K562 (cell line): ENCODE measurements around the gene HLA-DQB1. TPM values are rescaled to one million over a fixed set of nuclear protein-coding genes. Genes with fewer than 3 reads are reported as not detected.

Experiments
- ATAC-seq: fragments of 200-7000 bp; cut with Tn5 transposase; 3 replicates; pipeline ENCODE4 v1.9.1; 2020; ENCODE audit warnings: moderate library complexity
- BruUV-seq: library from RNA; stranded (reverse); fragments of 400-500 nt; replicated peaks from 2 replicates; lab custom pipeline; 2021; lab: Mats Ljungman, UMichigan
- CTCF ChIA-PET: fragments of 300-600 bp; formaldehyde crosslinking; extraction: SDS; loops from one replicate; lab custom pipeline; 2021; ENCODE audit warnings: low intra/inter-chr PET ratio; lab: Yijun Ruan, JAX
- POLR2A ChIA-PET: fragments of 300-600, 350-650 bp; sonication (Branson Sonifier 250); formaldehyde crosslinking; extraction: SDS; loops from one replicate; lab custom pipeline; 2021; ENCODE audit warnings: antibody characterized with exemption, inconsistent platforms; lab: Yijun Ruan, JAX
- DNase-seq, 4 experiments: peaks; one replicate each; pipeline versions ENCODE4 v3.0.0 to v3.0.0-alpha.2; 2011 to 2018; ENCODE audit warnings: low spot score in 3 of 4, mixed read lengths in 3 of 4; ENCODE audit errors: extremely low read depth in 1 of 4
- FAIRE-seq: peaks from 2 replicates; lab custom pipeline; 2011; peaks lifted over from hg19 to GRCh38; lab: Jason Lieb, UNC
- H2AFZ ChIP-seq: 2 replicates; pipeline ENCODE4 v1.6.0; 2011; ENCODE audit warnings: low read depth, low read length, control low read depth, inconsistent platforms
- H3K27ac ChIP-seq: fragments of 200-600 bp; 3 replicates; pipeline ENCODE4 v1.8.0; 2011; ENCODE audit warnings: low read depth, mild to moderate bottlenecking, control low read depth, inconsistent platforms, low read length, moderate library complexity, mixed read lengths; ENCODE audit errors: extremely low read depth
- H3K27me3 ChIP-seq, 2 experiments: fragments of 300-600 bp in 1 of 2; 2 replicates in 1 of 2; 3 replicates in 1 of 2; pipeline versions ENCODE4 v1.6.0 to v1.8.0; 2011; ENCODE audit warnings: inconsistent platforms in 2 of 2, low read length in 2 of 2, mild to moderate bottlenecking in 1 of 2, mixed read lengths in 1 of 2, moderate library complexity in 1 of 2; ENCODE audit not compliant: control insufficient read depth in 2 of 2, insufficient read depth in 2 of 2
- H3K36me3 ChIP-seq: fragments of 300-600 bp; 3 replicates; pipeline ENCODE4 v1.8.0; 2011; ENCODE audit warnings: mild to moderate bottlenecking, low read length, inconsistent platforms; ENCODE audit not compliant: control insufficient read depth, insufficient read depth
- H3K4me1 ChIP-seq, 2 experiments: fragments of 200-600 bp in 1 of 2; replicated peaks in 1 of 2; 2 replicates in 1 of 2; 3 replicates in 1 of 2; pipeline versions ENCODE4 v1.5.1 to v1.8.0; 2011; ENCODE audit warnings: inconsistent platforms in 2 of 2, low read length in 2 of 2, mild to moderate bottlenecking in 1 of 2, mixed read lengths in 1 of 2, moderate library complexity in 1 of 2; ENCODE audit not compliant: control insufficient read depth in 2 of 2, insufficient read depth in 2 of 2
- H3K4me2 ChIP-seq: 2 replicates; pipeline ENCODE4 v1.6.1; 2011; ENCODE audit warnings: low read length, control low read depth, inconsistent platforms, mixed read lengths; ENCODE audit not compliant: insufficient read depth
- H3K4me3 ChIP-seq: fragments of 200-600 bp; sonication (generic), shearing (Covaris generic); 2 replicates; pipeline ENCODE4 v1.5.1; 2016; ENCODE audit warnings: control low read depth, inconsistent platforms
- H3K79me2 ChIP-seq: fragments of 200-600 bp; 3 replicates; pipeline ENCODE4 v1.8.0; 2011; ENCODE audit warnings: low read length, inconsistent platforms; ENCODE audit not compliant: control insufficient read depth, insufficient read depth
- H3K9ac ChIP-seq, 2 experiments: 2 replicates each; pipeline versions ENCODE4 v1.6.0 to v1.6.1; 2011; ENCODE audit warnings: low read depth in 2 of 2, low read length in 2 of 2, control low read depth in 1 of 2, inconsistent platforms in 1 of 2, mild to moderate bottlenecking in 1 of 2, mixed read lengths in 1 of 2; ENCODE audit not compliant: insufficient read depth in 1 of 2
- H3K9me1 ChIP-seq: one replicate; pipeline ENCODE4 v1.6.0; 2011; ENCODE audit warnings: inconsistent platforms, mild to moderate bottlenecking, low read length, moderate library complexity; ENCODE audit not compliant: control insufficient read depth, insufficient read depth
- H3K9me3 ChIP-seq: replicated peaks from 2 replicates; pipeline ENCODE4 v1.5.1; 2011; ENCODE audit warnings: low read depth, low read length, inconsistent platforms; ENCODE audit not compliant: control insufficient read depth, insufficient read depth
- H4K20me1 ChIP-seq: replicated peaks from 2 replicates; pipeline ENCODE4 v1.6.1; 2011; ENCODE audit warnings: low read length, inconsistent platforms, mixed read lengths; ENCODE audit not compliant: control insufficient read depth, insufficient read depth
- FOXA3 ChIP-seq, 2 experiments: fragments of 450-650 bp in 1 of 2; sonication (generic) in 1 of 2; formaldehyde crosslinking; IDR thresholded peaks in 1 of 2; conservative IDR thresholded peaks in 1 of 2; 2 replicates each; pipeline versions ENCODE4 v1.4.0 to v1.8.0; 2020 to 2022; ENCODE audit warnings: mild to moderate bottlenecking in 2 of 2, missing genetic modification reagents in 1 of 2
- GABPB1 ChIP-seq: sonication (generic); formaldehyde crosslinking; IDR thresholded peaks from 2 replicates; pipeline ENCODE4 v1.8.0; 2022; ENCODE audit warnings: mild to moderate bottlenecking, missing genetic modification reagents
- GABPB2 ChIP-seq: fragments of 250-450 bp; sonication (Bioruptor Pico); conservative IDR thresholded peaks from 2 replicates; pipeline ENCODE4 v1.5.1; 2021; ENCODE audit warnings: mild to moderate bottlenecking
- NFE2L1 ChIP-seq: fragments of 450-650 bp; IDR thresholded peaks from 2 replicates; pipeline ENCODE4 v1.6.1; 2016; ENCODE audit warnings: missing genetic modification characterization, low read depth, mild to moderate bottlenecking, missing compliant biosample characterization, moderate library complexity, borderline replicate concordance
- PHF8 ChIP-seq: fragments of 200-600 bp; sonication (generic); IDR thresholded peaks from 2 replicates; pipeline ENCODE4 v1.6.1; 2012; ENCODE audit warnings: mixed run types, mild to moderate bottlenecking, inconsistent platforms, low read length, moderate library complexity, borderline replicate concordance
- POLR2AphosphoS2 ChIP-seq: IDR thresholded peaks from 2 replicates; pipeline ENCODE4 v1.6.1; 2012; ENCODE audit warnings: low read length, improper control_type of control experiment
- RNF2 ChIP-seq: sonication (generic); IDR thresholded peaks from 2 replicates; pipeline ENCODE4 v1.6.1; 2016
- SNIP1 ChIP-seq: fragments of 450-650 bp; IDR thresholded peaks from 2 replicates; pipeline ENCODE4 v1.7.1; 2017; ENCODE audit warnings: low read depth, mild to moderate bottlenecking
- SRSF9 ChIP-seq: fragments of 200-400 bp; formaldehyde crosslinking; IDR thresholded peaks from 2 replicates; pipeline ENCODE4 v1.6.1; 2017; ENCODE audit warnings: low read depth, low read length, borderline replicate concordance
- SUPT5H ChIP-seq: fragments of 450-650 bp; IDR thresholded peaks from 2 replicates; pipeline ENCODE4 v1.6.1; 2016
- ZNF23 ChIP-seq: fragments of 250-450 bp; sonication (Bioruptor Pico); IDR thresholded peaks from 2 replicates; pipeline ENCODE4 v1.4.0; 2020; ENCODE audit warnings: mild to moderate bottlenecking
- ZNF239 ChIP-seq: fragments of 250-450 bp; sonication (Bioruptor Pico); IDR thresholded peaks from 2 replicates; pipeline ENCODE4 v1.4.0; 2020; ENCODE audit warnings: mild to moderate bottlenecking
- WGBS: fragments of 100-300 bp; shearing (Covaris generic); methylation state at CpG from one replicate; pipeline ENCODE4 v1.1.6; 2016; ENCODE audit warnings: low coverage, mixed read lengths; ENCODE audit not compliant: insufficient coverage; ENCODE audit errors: missing lambda C conversion rate; 5-methylcytosine and 5-hydroxymethylcytosine counted together
- in situ Hi-C: fragments of 300-500 bp; cut with MboI; formaldehyde crosslinking; loops from 4 replicates; pipeline ENCODE4 v1.15.0; 2018; ENCODE audit warnings: inconsistent platforms, mixed read lengths
- intact Hi-C: fragments of 100-400 bp; cut with micrococcal nuclease; formaldehyde crosslinking; loops from 2 replicates; pipeline ENCODE4 v1.14.2; 2022
- polyA plus RNA-seq, 8 experiments: library from polyadenylated mRNA; depleted of rRNA in 4 of 8; stranded (reverse) in 5 of 8; unstranded in 3 of 8; fragments of >200 nt; fragmentation: Nextera tagmentation in 2 of 8; fragmentation: Illumina TruSeq in 1 of 8; extraction: Ambion mirVana in 2 of 8; extraction: Trizol in 1 of 8; gene quantifications; 2 replicates each; pipeline versions ENCODE4 v1.2.1 to v1.2.3, GENCODE V29; 2011 to 2014; ENCODE audit warnings: inconsistent platforms in 1 of 8, missing spikeins in 1 of 8
- total RNA-seq, 7 experiments: library from RNA; depleted of rRNA in 6 of 7; stranded (reverse); fragments of >200 nt in 6 of 7; fragmentation: Illumina TruSeq in 2 of 7; extraction: Trizol in 2 of 7; gene quantifications; 2 replicates each; pipeline versions ENCODE4 v1.2.1 to v1.2.3, GENCODE V29; 2011 to 2021; ENCODE audit warnings: low replicate concordance in 1 of 7
- TF ChIP-seq, protein P1 (sequence below): fragments of 250-450 bp; sonication (Bioruptor Pico); IDR thresholded peaks from 2 replicates; pipeline ENCODE4 v1.5.0; 2020; ENCODE audit warnings: mild to moderate bottlenecking
- TF ChIP-seq, protein P2 (sequence below): fragments of 450-650 bp; IDR thresholded peaks from 2 replicates; pipeline ENCODE4 v1.6.1; 2018; ENCODE audit warnings: mild to moderate bottlenecking, low read depth; ENCODE audit not compliant: partially characterized antibody
- TF ChIP-seq, protein P3 (sequence below): sonication (generic); formaldehyde crosslinking; IDR thresholded peaks from 2 replicates; pipeline ENCODE4 v1.8.0; 2022; ENCODE audit warnings: missing genetic modification reagents, mild to moderate bottlenecking, moderate library complexity, borderline replicate concordance
- TF ChIP-seq, protein P4 (sequence below): fragments of 250-450 bp; sonication (Bioruptor Pico); IDR thresholded peaks from 2 replicates; pipeline ENCODE4 v1.8.0; 2022; ENCODE audit warnings: inconsistent platforms
- TF ChIP-seq, protein P5 (sequence below): fragments of 250-450 bp; sonication (Bioruptor Pico); IDR thresholded peaks from 2 replicates; pipeline ENCODE4 v1.8.0; 2021; ENCODE audit warnings: moderate library complexity, mild to moderate bottlenecking, inconsistent platforms

The HLA-DQB1 gene
- total and polyA plus RNA-seq, 9 of the 15 experiments (the other 6 are each of a cell fraction or from before 2014, with no cell fraction given) = 0.29 TPM; not detected in 8

DNA sequence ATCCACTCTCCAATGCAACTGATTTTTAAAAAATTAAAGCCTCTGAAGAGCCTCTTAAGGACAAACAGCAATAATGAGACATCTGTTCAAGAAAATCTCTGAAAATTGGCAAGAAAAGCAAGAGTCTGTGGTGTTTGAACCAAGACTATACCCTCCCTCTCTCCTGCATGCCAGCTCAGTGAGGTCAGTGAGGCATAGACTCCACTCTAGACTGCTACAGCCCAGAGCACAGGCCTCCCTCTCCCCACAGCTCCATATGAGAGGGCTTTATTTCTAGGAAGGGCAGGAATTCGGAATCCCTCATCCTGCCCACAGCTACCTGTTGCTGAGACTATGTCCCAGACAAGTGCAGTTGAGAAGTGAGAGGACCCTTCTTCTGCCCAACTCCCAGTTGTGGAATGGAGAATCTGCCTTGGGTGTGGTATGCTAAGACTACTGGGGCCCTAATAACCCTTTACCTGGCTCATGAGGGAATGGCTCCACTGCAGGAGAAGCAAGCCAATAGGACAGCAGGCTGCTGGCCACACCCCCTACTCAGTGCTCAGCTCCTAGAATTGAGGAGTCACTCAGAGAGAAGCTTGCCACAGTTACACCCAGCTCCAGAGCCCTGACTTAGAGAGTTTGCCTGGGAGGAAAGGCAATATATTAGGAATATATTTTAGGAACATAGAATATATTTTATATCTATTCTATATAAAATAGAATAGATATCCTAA, 51.9 kb downstream of the HLA-DQB1 start:
- BruUV-seq = no TSS peak
- Histone ChIP-seq H3K4me3 (no peak overlapping the region), H3K4me2 (no peak overlapping the region), H3K4me1 (peaks cover 0 to 3% of the 10 kb centered on the region in 2 experiments; a peak in 1 of 5 replicates), H3K27ac (no peak overlapping the region), H3K36me3 (no peaks in the 10 kb centered on the region), H3K27me3 (no peaks in the 10 kb centered on the region), H4K20me1 (no peaks in the 10 kb centered on the region), H3K9ac (no peak overlapping the region), H3K79me2 (no peaks in the 10 kb centered on the region), H2AFZ (no peak overlapping the region), H3K9me3 (no peaks in the 10 kb centered on the region; the same call in 1 of the 2 replicates), H3K9me1 (no peaks in the 10 kb centered on the region)
- ChIA-PET POLR2A (no interaction called here), CTCF (interaction anchor here (0.7 kb wide), 1 partner anchor 159 kb away, joined by 3 read pairs; no protein-coding TSS in a partner anchor)
- WGBS = 0% methylated on average over 1 of the region's 1 CpG
- intact Hi-C loops (no loop called here), in situ Hi-C loops (no loop called here)
- no peak for FAIRE-seq
- ATAC-seq = no peak
- no peak for DNase-seq
- TF ChIP-seq ZNF23 = no peak
- TF ChIP-seq PHF8 = no peak
- no peak for TF ChIP-seq SUPT5H
- no peak for TF ChIP-seq RNF2
- no peak for TF ChIP-seq NFE2L1 (tag)
- TF ChIP-seq, protein P1, sequence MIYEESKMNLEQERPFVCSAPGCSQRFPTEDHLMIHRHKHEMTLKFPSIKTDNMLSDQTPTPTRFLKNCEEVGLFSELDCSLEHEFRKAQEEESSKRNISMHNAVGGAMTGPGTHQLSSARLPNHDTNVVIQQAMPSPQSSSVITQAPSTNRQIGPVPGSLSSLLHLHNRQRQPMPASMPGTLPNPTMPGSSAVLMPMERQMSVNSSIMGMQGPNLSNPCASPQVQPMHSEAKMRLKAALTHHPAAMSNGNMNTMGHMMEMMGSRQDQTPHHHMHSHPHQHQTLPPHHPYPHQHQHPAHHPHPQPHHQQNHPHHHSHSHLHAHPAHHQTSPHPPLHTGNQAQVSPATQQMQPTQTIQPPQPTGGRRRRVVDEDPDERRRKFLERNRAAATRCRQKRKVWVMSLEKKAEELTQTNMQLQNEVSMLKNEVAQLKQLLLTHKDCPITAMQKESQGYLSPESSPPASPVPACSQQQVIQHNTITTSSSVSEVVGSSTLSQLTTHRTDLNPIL (CRISPR knock-in tag) = no peak
- no peak for TF ChIP-seq SRSF9
- TF ChIP-seq, protein P2, sequence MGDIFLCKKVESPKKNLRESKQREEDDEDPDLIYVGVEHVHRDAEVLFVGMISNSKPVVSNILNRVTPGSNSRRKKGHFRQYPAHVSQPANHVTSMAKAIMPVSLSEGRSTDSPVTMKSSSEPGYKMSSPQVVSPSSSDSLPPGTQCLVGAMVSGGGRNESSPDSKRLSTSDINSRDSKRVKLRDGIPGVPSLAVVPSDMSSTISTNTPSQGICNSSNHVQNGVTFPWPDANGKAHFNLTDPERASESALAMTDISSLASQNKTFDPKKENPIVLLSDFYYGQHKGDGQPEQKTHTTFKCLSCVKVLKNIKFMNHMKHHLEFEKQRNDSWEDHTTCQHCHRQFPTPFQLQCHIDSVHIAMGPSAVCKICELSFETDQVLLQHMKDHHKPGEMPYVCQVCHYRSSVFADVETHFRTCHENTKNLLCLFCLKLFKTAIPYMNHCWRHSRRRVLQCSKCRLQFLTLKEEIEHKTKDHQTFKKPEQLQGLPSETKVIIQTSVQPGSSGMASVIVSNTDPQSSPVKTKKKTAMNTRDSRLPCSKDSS = no peak
- TF ChIP-seq, protein P3, sequence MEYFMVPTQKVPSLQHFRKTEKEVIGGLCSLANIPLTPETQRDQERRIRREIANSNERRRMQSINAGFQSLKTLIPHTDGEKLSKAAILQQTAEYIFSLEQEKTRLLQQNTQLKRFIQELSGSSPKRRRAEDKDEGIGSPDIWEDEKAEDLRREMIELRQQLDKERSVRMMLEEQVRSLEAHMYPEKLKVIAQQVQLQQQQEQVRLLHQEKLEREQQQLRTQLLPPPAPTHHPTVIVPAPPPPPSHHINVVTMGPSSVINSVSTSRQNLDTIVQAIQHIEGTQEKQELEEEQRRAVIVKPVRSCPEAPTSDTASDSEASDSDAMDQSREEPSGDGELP (CRISPR knock-in tag) = no peak
- no peak for TF ChIP-seq POLR2AphosphoS2
- TF ChIP-seq GABPB2 (CRISPR knock-in tag) = no peak
- TF ChIP-seq, protein P4, sequence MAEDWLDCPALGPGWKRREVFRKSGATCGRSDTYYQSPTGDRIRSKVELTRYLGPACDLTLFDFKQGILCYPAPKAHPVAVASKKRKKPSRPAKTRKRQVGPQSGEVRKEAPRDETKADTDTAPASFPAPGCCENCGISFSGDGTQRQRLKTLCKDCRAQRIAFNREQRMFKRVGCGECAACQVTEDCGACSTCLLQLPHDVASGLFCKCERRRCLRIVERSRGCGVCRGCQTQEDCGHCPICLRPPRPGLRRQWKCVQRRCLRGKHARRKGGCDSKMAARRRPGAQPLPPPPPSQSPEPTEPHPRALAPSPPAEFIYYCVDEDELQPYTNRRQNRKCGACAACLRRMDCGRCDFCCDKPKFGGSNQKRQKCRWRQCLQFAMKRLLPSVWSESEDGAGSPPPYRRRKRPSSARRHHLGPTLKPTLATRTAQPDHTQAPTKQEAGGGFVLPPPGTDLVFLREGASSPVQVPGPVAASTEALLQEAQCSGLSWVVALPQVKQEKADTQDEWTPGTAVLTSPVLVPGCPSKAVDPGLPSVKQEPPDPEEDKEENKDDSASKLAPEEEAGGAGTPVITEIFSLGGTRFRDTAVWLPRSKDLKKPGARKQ (CRISPR knock-in tag) = no peak
- TF ChIP-seq, protein P5, sequence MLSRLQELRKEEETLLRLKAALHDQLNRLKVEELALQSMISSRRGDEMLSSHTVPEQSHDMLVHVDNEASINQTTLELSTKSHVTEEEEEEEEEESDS (CRISPR knock-in tag) = no peak
- no peak for TF ChIP-seq GABPB1 (CRISPR knock-in tag)
- TF ChIP-seq SNIP1 = no peak
- no peak for TF ChIP-seq FOXA3 (CRISPR knock-in tag; conservative IDR thresholded peaks at IDR 0.05 in 1 of 2, IDR thresholded peaks at IDR 0.05 in 1 of 2)
- no peak for TF ChIP-seq ZNF239 (CRISPR knock-in tag)
